Keratinocyte (primary cell): ENCODE measurements around the gene NPNT. TPM values are rescaled to one million over a fixed set of nuclear protein-coding genes. Genes with fewer than 3 reads are reported as not detected.

ENCODE experiments used
- DNase-seq: peaks from one replicate; pipeline ENCODE4 v3.0.0-alpha.2; 2011; ENCODE audit warnings: low read depth, missing footprints, low spot score
- FAIRE-seq: peaks from 2 replicates; lab custom pipeline; 2011; peaks lifted over from hg19 to GRCh38; lab: Jason Lieb, UNC
- H2AFZ ChIP-seq: 2 replicates; pipeline ENCODE4 v1.6.0; 2012; ENCODE audit warnings: low read length, control low read depth, inconsistent platforms; ENCODE audit not compliant: control insufficient read depth
- H3K27ac ChIP-seq: 2 replicates; pipeline ENCODE4 v1.5.1; 2011; ENCODE audit warnings: low read length; ENCODE audit not compliant: control insufficient read depth, insufficient read depth
- H3K27me3 ChIP-seq: 3 replicates; pipeline ENCODE4 v1.6.0; 2011; ENCODE audit warnings: low read length; ENCODE audit not compliant: control insufficient read depth, insufficient read depth; ENCODE audit errors: extremely low read depth
- H3K36me3 ChIP-seq, 2 experiments: 2 replicates in 1 of 2; 3 replicates in 1 of 2; pipeline ENCODE4 v1.5.1; 2011; ENCODE audit warnings: low read length in 2 of 2, mild to moderate bottlenecking in 1 of 2; ENCODE audit not compliant: control insufficient read depth in 2 of 2, insufficient read depth in 2 of 2; ENCODE audit errors: extremely low read depth in 1 of 2
- H3K4me1 ChIP-seq: 3 replicates; pipeline ENCODE4 v1.5.1; 2011; ENCODE audit warnings: low read length; ENCODE audit not compliant: control insufficient read depth, insufficient read depth; ENCODE audit errors: extremely low read depth
- H3K4me2 ChIP-seq: 3 replicates; pipeline ENCODE4 v1.6.0; 2011; ENCODE audit warnings: low read depth, low read length; ENCODE audit not compliant: control insufficient read depth, insufficient read depth; ENCODE audit errors: extremely low read depth
- H3K4me3 ChIP-seq, 3 experiments: fragments of 200-600 bp in 1 of 3; sonication (generic) in 1 of 3; 2 replicates in 2 of 3; 3 replicates in 1 of 3; pipeline ENCODE4 v1.5.1; 2011 to 2016; ENCODE audit warnings: low read length in 3 of 3, mild to moderate bottlenecking in 3 of 3, control low read depth in 2 of 3, inconsistent platforms in 1 of 3, low read depth in 1 of 3, mixed read lengths in 1 of 3, mixed run types in 1 of 3, moderate library complexity in 1 of 3; ENCODE audit not compliant: control insufficient read depth in 2 of 3, insufficient read depth in 2 of 3; ENCODE audit errors: extremely low read depth in 1 of 3
- H3K79me2 ChIP-seq: 2 replicates; pipeline ENCODE4 v1.6.0; 2012; ENCODE audit warnings: low read length; ENCODE audit not compliant: control insufficient read depth, insufficient read depth
- H3K9ac ChIP-seq: 3 replicates; pipeline ENCODE4 v1.6.0; 2011; ENCODE audit warnings: low read length; ENCODE audit not compliant: control insufficient read depth, insufficient read depth; ENCODE audit errors: extremely low read depth
- H3K9me1 ChIP-seq: 3 replicates; pipeline ENCODE4 v1.6.0; 2011; ENCODE audit warnings: low read length; ENCODE audit not compliant: control insufficient read depth, insufficient read depth; ENCODE audit errors: extremely low read depth
- H3K9me3 ChIP-seq: 2 replicates; pipeline ENCODE4 v1.5.1; 2012; ENCODE audit warnings: low read depth, low read length; ENCODE audit not compliant: control insufficient read depth
- H4K20me1 ChIP-seq: 3 replicates; pipeline ENCODE4 v1.6.0; 2011; ENCODE audit warnings: low read length; ENCODE audit not compliant: control insufficient read depth, insufficient read depth; ENCODE audit errors: extremely low read depth
- EZH2 ChIP-seq: IDR thresholded peaks from one replicate; pipeline ENCODE4 v1.6.1; 2012; ENCODE audit warnings: inconsistent platforms, mild to moderate bottlenecking, low read length, moderate library complexity
- dilution Hi-C: fragments of 300-500 bp; cut with MboI; formaldehyde crosslinking; loops from one replicate; pipeline ENCODE4 v1.7.0; 2020; ENCODE audit warnings: low sequenced_read_pairs; ENCODE audit not compliant: extremely low pct_ligation_motif_present
- polyA plus RNA-seq, 5 experiments: library from polyadenylated mRNA; depleted of rRNA in 3 of 5; stranded (reverse) in 3 of 5; stranded (forward) in 1 of 5; unstranded in 1 of 5; fragments of >200 nt; gene quantifications; 1 replicate in 1 of 5; 2 replicates in 3 of 5; 3 replicates in 1 of 5; pipeline versions ENCODE4 v1.2.1 to v1.2.3, GENCODE V29; 2011 to 2012; ENCODE audit warnings: missing spikeins in 2 of 5, low read depth in 1 of 5, low replicate concordance in 1 of 5
- TF ChIP-seq, protein P1 (sequence below), 3 experiments: IDR thresholded peaks in 1 of 3; conservative IDR thresholded peaks in 1 of 3; optimal IDR thresholded peaks in 1 of 3; 2 replicates in 2 of 3; 3 replicates in 1 of 3; pipeline versions ENCODE3 to v1.5.1; 2011; ENCODE audit warnings: low read length in 3 of 3, mild to moderate bottlenecking in 3 of 3, moderate library complexity in 2 of 3, control low read depth in 1 of 3, inconsistent platforms in 1 of 3; ENCODE audit not compliant: insufficient read depth in 2 of 3; ENCODE audit errors: extremely low read depth in 1 of 3

Gene NPNT
- polyA plus RNA-seq, 1 donor (not counting 4 experiments of a cell fraction or from before 2014, with no cell fraction given), result 0.46 TPM

DNA sequence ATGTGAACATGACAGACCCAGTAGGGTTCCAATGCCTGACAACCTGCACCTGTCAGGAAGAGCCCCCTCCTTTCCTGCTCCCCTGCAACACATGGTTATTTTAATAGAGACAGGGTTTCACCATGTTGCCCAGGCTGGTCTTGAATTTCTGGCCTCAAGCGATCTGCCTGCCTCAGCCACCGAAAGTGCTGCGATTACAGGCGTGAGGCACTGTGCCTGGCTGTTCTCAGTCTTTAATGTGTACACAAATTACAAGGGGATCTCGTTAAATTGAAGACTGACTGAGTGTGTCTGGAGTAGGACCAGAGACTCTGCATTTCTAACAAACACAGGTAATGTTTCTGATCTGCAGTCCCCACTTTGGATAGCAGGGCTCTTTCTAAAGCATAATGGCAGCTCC lies 55.4 kb downstream of the NPNT start:
- Histone ChIP-seq H3K4me2 (no peak overlapping the region), H2AFZ (no peak overlapping the region), H3K79me2 (no peaks in the 10 kb centered on the region), H3K4me1 (no peaks in the 10 kb centered on the region), H3K4me3 (no peak overlapping the region), H3K27me3 (no peaks in the 10 kb centered on the region), H3K9me3 (no peaks in the 10 kb centered on the region), H4K20me1 (no peaks in the 10 kb centered on the region), H3K9me1 (no peaks in the 10 kb centered on the region), H3K9ac (no peak overlapping the region), H3K36me3 (no peaks in the 10 kb centered on the region), H3K27ac (no peak overlapping the region)
- no peak for DNase-seq
- no peak for TF ChIP-seq EZH2
- TF ChIP-seq, protein P1, sequence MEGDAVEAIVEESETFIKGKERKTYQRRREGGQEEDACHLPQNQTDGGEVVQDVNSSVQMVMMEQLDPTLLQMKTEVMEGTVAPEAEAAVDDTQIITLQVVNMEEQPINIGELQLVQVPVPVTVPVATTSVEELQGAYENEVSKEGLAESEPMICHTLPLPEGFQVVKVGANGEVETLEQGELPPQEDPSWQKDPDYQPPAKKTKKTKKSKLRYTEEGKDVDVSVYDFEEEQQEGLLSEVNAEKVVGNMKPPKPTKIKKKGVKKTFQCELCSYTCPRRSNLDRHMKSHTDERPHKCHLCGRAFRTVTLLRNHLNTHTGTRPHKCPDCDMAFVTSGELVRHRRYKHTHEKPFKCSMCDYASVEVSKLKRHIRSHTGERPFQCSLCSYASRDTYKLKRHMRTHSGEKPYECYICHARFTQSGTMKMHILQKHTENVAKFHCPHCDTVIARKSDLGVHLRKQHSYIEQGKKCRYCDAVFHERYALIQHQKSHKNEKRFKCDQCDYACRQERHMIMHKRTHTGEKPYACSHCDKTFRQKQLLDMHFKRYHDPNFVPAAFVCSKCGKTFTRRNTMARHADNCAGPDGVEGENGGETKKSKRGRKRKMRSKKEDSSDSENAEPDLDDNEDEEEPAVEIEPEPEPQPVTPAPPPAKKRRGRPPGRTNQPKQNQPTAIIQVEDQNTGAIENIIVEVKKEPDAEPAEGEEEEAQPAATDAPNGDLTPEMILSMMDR (optimal IDR thresholded peaks at IDR 0.05 in 1 of 3, IDR thresholded peaks at IDR 0.05 in 1 of 3, conservative IDR thresholded peaks at IDR 0.05 in 1 of 3; ENCODE audit: extremely low read depth in 1 of 3, insufficient read depth in 2 of 3, low read length in 3 of 3), result no peak
- FAIRE-seq, result no peak
- dilution Hi-C loops, result no loop called here

DNA sequence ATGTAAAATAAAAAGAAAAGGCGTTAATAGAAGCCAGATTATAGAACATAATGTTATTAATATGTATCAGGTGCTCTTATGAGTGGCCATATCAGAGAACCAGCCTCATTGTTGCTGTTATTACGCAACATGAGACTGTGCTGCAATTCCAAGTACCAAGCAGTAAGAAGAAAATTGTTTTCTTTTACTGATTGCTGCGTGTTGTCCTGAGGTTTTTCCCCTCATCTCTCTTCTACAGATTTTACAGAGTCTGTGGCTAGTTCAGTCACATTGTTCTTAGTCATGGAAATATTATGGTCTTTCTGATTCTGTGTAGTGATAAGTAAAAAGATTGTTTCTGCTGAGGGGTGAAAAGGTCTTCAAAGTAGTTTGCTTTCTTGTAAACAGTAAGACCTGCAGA lies 55.9 kb downstream of the NPNT start:
- H3K36me3 ChIP-seq, result no peaks in the 10 kb centered on the region
- DNase-seq (no peak), FAIRE-seq (no peak)
- dilution Hi-C loops, result no loop called here
- no peak for TF ChIP-seq EZH2
- TF ChIP-seq, protein P1 (optimal IDR thresholded peaks at IDR 0.05 in 1 of 3, IDR thresholded peaks at IDR 0.05 in 1 of 3, conservative IDR thresholded peaks at IDR 0.05 in 1 of 3; ENCODE audit: extremely low read depth in 1 of 3, insufficient read depth in 2 of 3, low read length in 3 of 3), result no peak
- no peaks in the 10 kb centered on the region for H3K9me3 ChIP-seq
- H3K9ac ChIP-seq, result no peak overlapping the region
- no peak overlapping the region for H3K4me2 ChIP-seq
- H3K27me3 ChIP-seq, result no peaks in the 10 kb centered on the region
- no peaks in the 10 kb centered on the region for H3K4me1 ChIP-seq
- H3K79me2 ChIP-seq, result no peaks in the 10 kb centered on the region
- H3K27ac ChIP-seq, result no peak overlapping the region
- H3K9me1 ChIP-seq, result no peaks in the 10 kb centered on the region
- no peak overlapping the region for H3K4me3 ChIP-seq
- no peak overlapping the region for H2AFZ ChIP-seq
- no peaks in the 10 kb centered on the region for H4K20me1 ChIP-seq
